HepG2 (cell line): ENCODE measurements around the gene PTPRCAP. TPM values are rescaled to one million over a fixed set of nuclear protein-coding genes. Genes with fewer than 3 reads are reported as not detected.

Experiments
- FOXJ3 ChIP-seq: sonication (generic); formaldehyde crosslinking; IDR thresholded peaks from 2 replicates; pipeline ENCODE4 v1.4.0; 2020; ENCODE audit warnings: missing genetic modification reagents, mild to moderate bottlenecking, borderline replicate concordance
- GLI4 ChIP-seq: sonication (generic); formaldehyde crosslinking; IDR thresholded peaks from 2 replicates; pipeline ENCODE4 v1.5.1; 2020; ENCODE audit warnings: missing genetic modification reagents, mild to moderate bottlenecking, moderate library complexity, borderline replicate concordance
- KMT2B ChIP-seq: IDR thresholded peaks from 2 replicates; pipeline ENCODE4 v1.6.1; 2016; ENCODE audit warnings: missing genetic modification reagents, missing compliant biosample characterization
- SIN3A ChIP-seq: IDR thresholded peaks from 2 replicates; pipeline ENCODE4 v1.6.1; 2011; ENCODE audit warnings: low read depth, mild to moderate bottlenecking, control low read depth, low read length, borderline replicate concordance
- SMC3 ChIP-seq: IDR thresholded peaks from 2 replicates; pipeline ENCODE4 v1.6.1; 2011; ENCODE audit warnings: low read length, improper control_type of control experiment
- THAP7 ChIP-seq: sonication (generic); formaldehyde crosslinking; IDR thresholded peaks from 2 replicates; pipeline ENCODE4 v1.8.1; 2023; ENCODE audit warnings: mild to moderate bottlenecking, missing genetic modification reagents
- ZFP62 ChIP-seq: sonication (generic); formaldehyde crosslinking; IDR thresholded peaks from 2 replicates; pipeline ENCODE4 v1.4.0; 2020; ENCODE audit warnings: missing genetic modification reagents
- ZNF138 ChIP-seq: sonication (generic); formaldehyde crosslinking; IDR thresholded peaks from 2 replicates; pipeline ENCODE4 v1.5.0; 2020; ENCODE audit warnings: mild to moderate bottlenecking, low read depth, missing genetic modification reagents
- ZNF44 ChIP-seq: sonication (generic); formaldehyde crosslinking; IDR thresholded peaks from 2 replicates; pipeline ENCODE4 v1.5.1; 2020; ENCODE audit warnings: mild to moderate bottlenecking, missing genetic modification reagents
- ZNF7 ChIP-seq: IDR thresholded peaks from 2 replicates; pipeline ENCODE4 v1.6.1; 2016; ENCODE audit warnings: missing biosample characterization, missing genetic modification reagents
- ZNF709 ChIP-seq: sonication (generic); formaldehyde crosslinking; IDR thresholded peaks from 2 replicates; pipeline ENCODE4 v1.5.0; 2020; ENCODE audit warnings: mild to moderate bottlenecking, missing genetic modification reagents
- polyA plus RNA-seq, 8 experiments: library from polyadenylated mRNA; depleted of rRNA in 3 of 8; stranded (reverse) in 7 of 8; unstranded in 1 of 8; fragments of >200 nt; fragmentation: Illumina TruSeq in 4 of 8; extraction: Trizol in 4 of 8; gene quantifications; 2 replicates each; pipeline versions ENCODE4 v1.2.1 to v1.2.3, GENCODE V29; 2011 to 2016; ENCODE audit warnings: low read depth in 4 of 8, missing spikeins in 1 of 8, mixed read lengths in 1 of 8; ENCODE audit not compliant: insufficient read depth in 1 of 8
- total RNA-seq, 5 experiments: library from RNA; depleted of rRNA; stranded (reverse); fragments of >200 nt; fragmentation: Illumina TruSeq; extraction: Trizol; gene quantifications; 2 replicates each; pipeline ENCODE4 v1.2.3, GENCODE V29; 2016; ENCODE audit warnings: low read depth in 1 of 5
- TF ChIP-seq, protein P1 (sequence below), 2 experiments: fragments of 450-650 bp in 1 of 2; sonication (generic) in 1 of 2; formaldehyde crosslinking in 1 of 2; IDR thresholded peaks; 2 replicates each; pipeline versions ENCODE4 v1.6.1 to v1.8.0; 2016 to 2022; ENCODE audit warnings: antibody characterized with exemption in 1 of 2, mild to moderate bottlenecking in 1 of 2, missing genetic modification reagents in 1 of 2
- TF ChIP-seq, protein P2 (sequence below): sonication (generic); formaldehyde crosslinking; IDR thresholded peaks from 2 replicates; pipeline ENCODE4 v1.4.0; 2020; ENCODE audit warnings: mild to moderate bottlenecking, low read depth, missing genetic modification reagents
- TF ChIP-seq, protein P3 (sequence below): sonication (generic); formaldehyde crosslinking; conservative IDR thresholded peaks from 2 replicates; pipeline ENCODE4 v1.5.0; 2020; ENCODE audit warnings: missing genetic modification reagents

Gene PTPRCAP
- total and polyA plus RNA-seq, 2 of the 13 experiments (the other 11 are each of a cell fraction or from before 2014, with no cell fraction given), result 0.60 to 0.70 TPM

DNA sequence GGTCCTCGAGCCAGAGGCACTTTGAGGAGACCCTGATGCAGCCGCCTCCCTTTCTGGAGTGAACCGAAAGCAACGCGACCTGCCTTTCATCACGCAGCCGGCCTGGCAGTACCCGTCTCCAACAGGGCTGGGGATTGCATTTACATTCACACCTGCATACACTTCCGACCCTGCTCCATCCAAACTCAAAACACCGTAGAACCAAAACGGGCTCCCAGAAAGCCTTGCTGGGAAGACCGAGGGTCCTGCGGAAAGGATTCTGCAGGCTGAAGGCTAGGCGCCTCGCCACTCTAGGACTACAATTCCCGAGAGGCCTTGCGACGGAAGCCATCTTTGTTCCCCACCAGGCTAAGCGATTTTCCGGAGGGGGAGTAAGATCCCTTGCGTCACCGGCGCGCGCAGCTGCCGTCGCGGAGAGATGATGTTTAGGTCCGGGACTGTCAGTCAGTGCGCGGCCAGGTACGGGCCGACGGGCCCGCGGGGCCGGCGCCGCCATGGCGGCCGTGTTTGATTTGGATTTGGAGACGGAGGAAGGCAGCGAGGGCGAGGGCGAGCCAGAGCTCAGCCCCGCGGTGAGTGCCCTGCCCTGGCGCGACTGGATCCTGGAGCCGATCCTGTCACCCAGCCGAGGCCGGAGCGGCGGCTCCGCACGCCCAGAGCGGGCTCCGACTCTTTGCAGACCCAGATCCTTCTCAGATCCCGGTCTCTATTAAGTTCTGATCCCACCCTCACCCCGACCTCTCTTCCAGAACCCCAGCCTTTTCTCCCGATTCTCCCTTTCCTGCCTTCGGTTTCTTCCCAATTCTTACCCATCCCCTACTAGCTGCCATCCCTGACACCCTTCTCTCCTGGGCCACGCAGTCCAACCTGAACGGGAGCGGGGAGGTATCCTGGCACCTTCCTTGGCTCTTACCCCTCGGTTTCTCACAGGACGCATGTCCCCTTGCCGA is 9.2 kb downstream of the PTPRCAP start, which contains the start of gene RPS6KB2 (continued):
- TF ChIP-seq, protein P1, sequence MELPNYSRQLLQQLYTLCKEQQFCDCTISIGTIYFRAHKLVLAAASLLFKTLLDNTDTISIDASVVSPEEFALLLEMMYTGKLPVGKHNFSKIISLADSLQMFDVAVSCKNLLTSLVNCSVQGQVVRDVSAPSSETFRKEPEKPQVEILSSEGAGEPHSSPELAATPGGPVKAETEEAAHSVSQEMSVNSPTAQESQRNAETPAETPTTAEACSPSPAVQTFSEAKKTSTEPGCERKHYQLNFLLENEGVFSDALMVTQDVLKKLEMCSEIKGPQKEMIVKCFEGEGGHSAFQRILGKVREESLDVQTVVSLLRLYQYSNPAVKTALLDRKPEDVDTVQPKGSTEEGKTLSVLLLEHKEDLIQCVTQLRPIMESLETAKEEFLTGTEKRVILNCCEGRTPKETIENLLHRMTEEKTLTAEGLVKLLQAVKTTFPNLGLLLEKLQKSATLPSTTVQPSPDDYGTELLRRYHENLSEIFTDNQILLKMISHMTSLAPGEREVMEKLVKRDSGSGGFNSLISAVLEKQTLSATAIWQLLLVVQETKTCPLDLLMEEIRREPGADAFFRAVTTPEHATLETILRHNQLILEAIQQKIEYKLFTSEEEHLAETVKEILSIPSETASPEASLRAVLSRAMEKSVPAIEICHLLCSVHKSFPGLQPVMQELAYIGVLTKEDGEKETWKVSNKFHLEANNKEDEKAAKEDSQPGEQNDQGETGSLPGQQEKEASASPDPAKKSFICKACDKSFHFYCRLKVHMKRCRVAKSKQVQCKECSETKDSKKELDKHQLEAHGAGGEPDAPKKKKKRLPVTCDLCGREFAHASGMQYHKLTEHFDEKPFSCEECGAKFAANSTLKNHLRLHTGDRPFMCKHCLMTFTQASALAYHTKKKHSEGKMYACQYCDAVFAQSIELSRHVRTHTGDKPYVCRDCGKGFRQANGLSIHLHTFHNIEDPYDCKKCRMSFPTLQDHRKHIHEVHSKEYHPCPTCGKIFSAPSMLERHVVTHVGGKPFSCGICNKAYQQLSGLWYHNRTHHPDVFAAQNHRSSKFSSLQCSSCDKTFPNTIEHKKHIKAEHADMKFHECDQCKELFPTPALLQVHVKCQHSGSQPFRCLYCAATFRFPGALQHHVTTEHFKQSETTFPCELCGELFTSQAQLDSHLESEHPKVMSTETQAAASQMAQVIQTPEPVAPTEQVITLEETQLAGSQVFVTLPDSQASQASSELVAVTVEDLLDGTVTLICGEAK (IDR thresholded peaks at IDR 0.05), result no peak
- TF ChIP-seq, protein P1 (CRISPR knock-in tag; IDR thresholded peaks at IDR 0.05), result peak; percentile 54; the same call in 1 of the 2 replicates
- TF ChIP-seq ZFP62 (CRISPR knock-in tag) (peak; percentile 50; the same call in 1 of the 2 replicates), SMC3 (no peak), GLI4 (CRISPR knock-in tag) (no peak), ZNF138 (CRISPR knock-in tag) (no peak), KMT2B (CRISPR knock-in tag) (peak; percentile 85), SIN3A (peak; percentile 90; the same call in 1 of the 2 replicates), ZNF44 (CRISPR knock-in tag) (no peak), THAP7 (CRISPR knock-in tag) (0 out of 2 replicates have a peak, but pooled peaks have one; percentile 47), ZNF709 (CRISPR knock-in tag) (peak; percentile 77; the same call in 1 of the 2 replicates), FOXJ3 (CRISPR knock-in tag) (peak; percentile 75; the same call in 1 of the 2 replicates), ZNF7 (CRISPR knock-in tag) (no peak)
- TF ChIP-seq, protein P2, sequence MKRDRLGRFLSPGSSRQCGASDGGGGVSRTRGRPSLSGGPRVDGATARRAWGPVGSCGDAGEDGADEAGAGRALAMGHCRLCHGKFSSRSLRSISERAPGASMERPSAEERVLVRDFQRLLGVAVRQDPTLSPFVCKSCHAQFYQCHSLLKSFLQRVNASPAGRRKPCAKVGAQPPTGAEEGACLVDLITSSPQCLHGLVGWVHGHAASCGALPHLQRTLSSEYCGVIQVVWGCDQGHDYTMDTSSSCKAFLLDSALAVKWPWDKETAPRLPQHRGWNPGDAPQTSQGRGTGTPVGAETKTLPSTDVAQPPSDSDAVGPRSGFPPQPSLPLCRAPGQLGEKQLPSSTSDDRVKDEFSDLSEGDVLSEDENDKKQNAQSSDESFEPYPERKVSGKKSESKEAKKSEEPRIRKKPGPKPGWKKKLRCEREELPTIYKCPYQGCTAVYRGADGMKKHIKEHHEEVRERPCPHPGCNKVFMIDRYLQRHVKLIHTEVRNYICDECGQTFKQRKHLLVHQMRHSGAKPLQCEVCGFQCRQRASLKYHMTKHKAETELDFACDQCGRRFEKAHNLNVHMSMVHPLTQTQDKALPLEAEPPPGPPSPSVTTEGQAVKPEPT (CRISPR knock-in tag), result 0 out of 2 replicates have a peak, but pooled peaks have one; percentile 65
- TF ChIP-seq, protein P3, sequence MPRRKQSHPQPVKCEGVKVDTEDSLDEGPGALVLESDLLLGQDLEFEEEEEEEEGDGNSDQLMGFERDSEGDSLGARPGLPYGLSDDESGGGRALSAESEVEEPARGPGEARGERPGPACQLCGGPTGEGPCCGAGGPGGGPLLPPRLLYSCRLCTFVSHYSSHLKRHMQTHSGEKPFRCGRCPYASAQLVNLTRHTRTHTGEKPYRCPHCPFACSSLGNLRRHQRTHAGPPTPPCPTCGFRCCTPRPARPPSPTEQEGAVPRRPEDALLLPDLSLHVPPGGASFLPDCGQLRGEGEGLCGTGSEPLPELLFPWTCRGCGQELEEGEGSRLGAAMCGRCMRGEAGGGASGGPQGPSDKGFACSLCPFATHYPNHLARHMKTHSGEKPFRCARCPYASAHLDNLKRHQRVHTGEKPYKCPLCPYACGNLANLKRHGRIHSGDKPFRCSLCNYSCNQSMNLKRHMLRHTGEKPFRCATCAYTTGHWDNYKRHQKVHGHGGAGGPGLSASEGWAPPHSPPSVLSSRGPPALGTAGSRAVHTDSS (CRISPR knock-in tag), result peak; percentile 98
